ENCODE measurements around the gene DMRTC2. TPM values are rescaled to one million over a fixed set of nuclear protein-coding genes. Genes with fewer than 3 reads are reported as not detected.

Gene DMRTC2
- total and polyA plus RNA-seq, 2 donors (not counting 1 experiment from before 2014, with no cell fraction given): not detected

- H2AFZ ChIP-seq (ENCODE audit: insufficient read depth, low read depth, low read length, poor library complexity, severe bottlenecking): no peak overlapping the region
- no peaks in the 10 kb centered on the region for H3K27me3 Mint-ChIP-seq
Observed at GRCh38 chr19:41890936-41891335, 46.1 kb downstream of the DMRTC2 start.

More at GRCh38 chr19:41890936-41891335, 46.1 kb downstream of the DMRTC2 start:
- Histone ChIP-seq H3K4me1 (ENCODE audit: control insufficient read depth in 2 of 2, insufficient read depth in 2 of 2, low read length in 2 of 2) (peaks cover 26 to 55% of the 10 kb centered on the region in 2 donors), H3K4me3 (ENCODE audit: control extremely low read depth in 1 of 5, extremely low read depth in 1 of 5, insufficient read depth in 1 of 5, low read depth in 2 of 5, low read length in 4 of 5) (no peak overlapping the region), H3K27me3 (replicated peaks in 1 of 4; ENCODE audit: control extremely low read depth in 1 of 4, control insufficient read depth in 3 of 4, insufficient read depth in 4 of 4, low read length in 3 of 4) (no peaks in the 10 kb centered on the region), H3K4me2 (replicated peaks; ENCODE audit: low read depth, low read length, poor library complexity, severe bottlenecking) (no peak overlapping the region), H4K20me1 (ENCODE audit: control insufficient read depth, insufficient read depth, low read length, poor library complexity, severe bottlenecking) (peaks cover 80% of the 10 kb centered on the region), H3K9me3 (ENCODE audit: control extremely low read depth in 1 of 3, control insufficient read depth in 2 of 3, insufficient read depth in 1 of 3, low read length in 2 of 3) (no peaks in the 10 kb centered on the region), H3K36me3 (replicated peaks in 1 of 2; ENCODE audit: control extremely low read depth in 1 of 2, control insufficient read depth in 1 of 2, extremely low read depth in 1 of 2, insufficient read depth in 2 of 2, low read length in 1 of 2) (peaks cover 2 to 66% of the 10 kb centered on the region in 2 experiments), H3K79me2 (ENCODE audit: control insufficient read depth, insufficient read depth, low read length) (peaks cover 89% of the 10 kb centered on the region), H3K9ac (ENCODE audit: low read length) (no peak overlapping the region), H3K27ac (ENCODE audit: low read length in 2 of 2) (no peak overlapping the region)
- ATAC-seq (ENCODE audit: low read depth) (no peak), DNase-seq (no peak)
- TF ChIP-seq CTCF (IDR thresholded peaks at IDR 0.05) (no peak), EZH2 (IDR thresholded peaks at IDR 0.05; ENCODE audit: borderline replicate concordance, insufficient read depth, low read depth, low read length, poor library complexity, severe bottlenecking) (no peak)
- Mint-ChIP-seq H3K4me1 (peaks cover 45% of the 10 kb centered on the region), H3K27ac (no peak overlapping the region), H3K4me3 (no peak overlapping the region), H3K9me3 (ENCODE audit: insufficient read depth) (no peaks in the 10 kb centered on the region)
- CTCF ChIA-PET: interaction anchor here (1.0 to 2.0 kb wide), 3 partner anchors 13 to 31 kb away, joined by 3 to 11 read pairs (median 3); partner anchors contain the start of gene RPS19
- WGBS (ENCODE audit: insufficient coverage): 100% methylated on average over 2 of the region's 4 CpGs
- intact Hi-C loops (cut with micrococcal nuclease): no loop called here
- POLR2A ChIA-PET: interaction anchor here (7.7 kb wide), 1 partner anchor 15 kb away, joined by 92 read pairs; the partner anchor contains the start of gene CD79A
